HL-60 (cell line): Measurements from ENCODE around the gene ADCY1.

Experiments
- CTCF ChIP-seq: IDR thresholded peaks from one replicate; pipeline ENCODE4 v1.5.1; 2011; ENCODE audit warnings: low read length, control low read depth, inconsistent platforms; ENCODE audit not compliant: insufficient read depth
- POLR2AphosphoS5 ChIP-seq: IDR thresholded peaks from 2 replicates; pipeline ENCODE4 v1.6.1; 2012; ENCODE audit warnings: low read depth
- SPI1 ChIP-seq: IDR thresholded peaks from 2 replicates; pipeline ENCODE4 v1.6.1; 2012; ENCODE audit warnings: low read depth, mild to moderate bottlenecking, borderline replicate concordance
- TF ChIP-seq, protein P1 (sequence below): IDR thresholded peaks from 2 replicates; pipeline ENCODE4 v1.6.1; 2012; ENCODE audit warnings: low read depth; ENCODE audit not compliant: insufficient replicate concordance

DNA sequence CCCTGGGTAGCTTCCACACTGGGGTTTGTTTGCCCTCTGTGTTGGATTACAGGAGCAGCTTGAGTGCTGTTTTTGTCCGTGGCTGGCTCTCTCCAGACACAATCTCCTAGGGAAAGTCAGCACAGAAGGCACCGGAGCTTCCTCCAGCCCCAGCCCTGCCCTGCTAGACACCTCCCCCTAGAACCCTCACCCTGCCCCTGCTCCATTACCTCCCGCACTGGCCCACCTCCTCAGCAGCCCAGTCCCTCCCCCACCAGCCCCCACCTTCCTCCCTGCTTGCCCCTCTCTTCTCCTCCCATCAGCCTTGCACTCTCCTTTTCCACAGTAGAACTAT lies 130.5 kb downstream of the ADCY1 start:
- no peak for TF ChIP-seq CTCF
- TF ChIP-seq POLR2AphosphoS5, result no peak
- TF ChIP-seq, protein P1, sequence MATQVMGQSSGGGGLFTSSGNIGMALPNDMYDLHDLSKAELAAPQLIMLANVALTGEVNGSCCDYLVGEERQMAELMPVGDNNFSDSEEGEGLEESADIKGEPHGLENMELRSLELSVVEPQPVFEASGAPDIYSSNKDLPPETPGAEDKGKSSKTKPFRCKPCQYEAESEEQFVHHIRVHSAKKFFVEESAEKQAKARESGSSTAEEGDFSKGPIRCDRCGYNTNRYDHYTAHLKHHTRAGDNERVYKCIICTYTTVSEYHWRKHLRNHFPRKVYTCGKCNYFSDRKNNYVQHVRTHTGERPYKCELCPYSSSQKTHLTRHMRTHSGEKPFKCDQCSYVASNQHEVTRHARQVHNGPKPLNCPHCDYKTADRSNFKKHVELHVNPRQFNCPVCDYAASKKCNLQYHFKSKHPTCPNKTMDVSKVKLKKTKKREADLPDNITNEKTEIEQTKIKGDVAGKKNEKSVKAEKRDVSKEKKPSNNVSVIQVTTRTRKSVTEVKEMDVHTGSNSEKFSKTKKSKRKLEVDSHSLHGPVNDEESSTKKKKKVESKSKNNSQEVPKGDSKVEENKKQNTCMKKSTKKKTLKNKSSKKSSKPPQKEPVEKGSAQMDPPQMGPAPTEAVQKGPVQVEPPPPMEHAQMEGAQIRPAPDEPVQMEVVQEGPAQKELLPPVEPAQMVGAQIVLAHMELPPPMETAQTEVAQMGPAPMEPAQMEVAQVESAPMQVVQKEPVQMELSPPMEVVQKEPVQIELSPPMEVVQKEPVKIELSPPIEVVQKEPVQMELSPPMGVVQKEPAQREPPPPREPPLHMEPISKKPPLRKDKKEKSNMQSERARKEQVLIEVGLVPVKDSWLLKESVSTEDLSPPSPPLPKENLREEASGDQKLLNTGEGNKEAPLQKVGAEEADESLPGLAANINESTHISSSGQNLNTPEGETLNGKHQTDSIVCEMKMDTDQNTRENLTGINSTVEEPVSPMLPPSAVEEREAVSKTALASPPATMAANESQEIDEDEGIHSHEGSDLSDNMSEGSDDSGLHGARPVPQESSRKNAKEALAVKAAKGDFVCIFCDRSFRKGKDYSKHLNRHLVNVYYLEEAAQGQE, result no peak
- TF ChIP-seq SPI1, result no peak
